Adrenal gland (tissue), 12 donors: ENCODE results near the gene KLHL29. TPM values are rescaled to one million over a fixed set of nuclear protein-coding genes. Genes with fewer than 3 reads are reported as not detected.
A peak's percentile ranks its signal among the peaks of the same experiment; 100 is the strongest.

Experiments
- DNase-seq, 7 donors: peaks; one replicate each; pipeline ENCODE4 v3.0.0-alpha.2; 2019 to 2020
- H3K27ac ChIP-seq, 5 donors: fragments of 200-600 bp; sonication (generic) in 4 of 5; 1 replicate in 3 of 5; 2 replicates in 2 of 5; pipeline versions ENCODE4 v1.5.1 to v1.8.0; 2016 to 2020; ENCODE audit warnings: mild to moderate bottlenecking in 1 of 5
- H3K27me3 ChIP-seq: fragments of 200-600 bp; 2 replicates; pipeline ENCODE4 v1.8.0; 2021
- H3K36me3 ChIP-seq, 2 donors: fragments of 200-600 bp; replicated peaks in 1 of 2; 1 replicate in 1 of 2; 2 replicates in 1 of 2; pipeline versions ENCODE4 v1.5.1 to v1.8.0; 2018 to 2022
- H3K4me1 ChIP-seq, 2 donors: fragments of 200-600 bp; replicated peaks in 1 of 2; 1 replicate in 1 of 2; 2 replicates in 1 of 2; pipeline versions ENCODE4 v1.5.1 to v1.8.0; 2018 to 2021
- H3K4me3 ChIP-seq, 4 donors: fragments of 200-600 bp; sonication (generic) in 3 of 4; one replicate each; pipeline ENCODE4 v1.5.1; 2016 to 2018
- H3K9me3 ChIP-seq, 3 donors: fragments of 200-600 bp; sonication (generic) in 1 of 3; replicated peaks in 1 of 3; 1 replicate in 2 of 3; 2 replicates in 1 of 3; pipeline versions ENCODE4 v1.5.1 to v1.8.0; 2016 to 2021
- CTCF ChIP-seq, 6 experiments: fragments of 450-650 bp in 4 of 6; fragments of 200-600 bp in 2 of 6; sonication (generic) in 1 of 6; IDR thresholded peaks; 1 replicate in 5 of 6; 2 replicates in 1 of 6; pipeline versions ENCODE4 v1.5.1 to v1.8.0; 2016 to 2021; ENCODE audit warnings: antibody characterized with exemption in 6 of 6, mild to moderate bottlenecking in 2 of 6, moderate library complexity in 1 of 6
- POLR2A ChIP-seq, 2 donors: fragments of 450-650 bp; IDR thresholded peaks; one replicate each; pipeline ENCODE4 v1.6.1; 2017; ENCODE audit warnings: antibody characterized with exemption in 2 of 2, mild to moderate bottlenecking in 2 of 2, moderate library complexity in 1 of 2
- WGBS, 4 donors: extraction: QIAGEN DNeasy Blood & Tissue Kit in 2 of 4; methylation state at CpG; one replicate each; pipeline versions ENCODE4 v1.1.5 to v1.1.7; 2013 to 2017; 5-methylcytosine and 5-hydroxymethylcytosine counted together
- intact Hi-C, 2 donors: fragments of 100-400 bp; cut with DNase I; formaldehyde crosslinking; loops; one replicate each; pipeline versions ENCODE4 v1.14.1 to v1.15.0; 2022 to 2023
- polyA plus RNA-seq, 3 donors: library from polyadenylated mRNA; stranded (reverse); fragments of 200-250 nt in 2 of 3; fragments of 350-450 nt in 1 of 3; fragmentation: Illumina TruSeq in 1 of 3; extraction: RNeasy Lipid Tissue Mini Kit (QIAGEN cat#74804) in 1 of 3; gene quantifications; one replicate each; pipeline ENCODE4 v1.2.3, GENCODE V29; 2013 to 2014
- total RNA-seq, 9 donors: library from RNA; depleted of rRNA in 4 of 9; stranded (reverse); fragments of >200 nt in 4 of 9; fragments of 120-200 nt in 1 of 9; fragmentation: NEBNext Ultra II Directional in 1 of 9; extraction: Animal tissue kit (Norgen Biotek cat#: 25700) in 1 of 9; gene quantifications; one replicate each; pipeline versions ENCODE4 v1.1.0 to v1.2.4, GENCODE V29; 2013 to 2023
- donor health status: healthy with polysubstance abuse.
- donor health status: Bipolar disorder and iron deficiency.
- donor health status: DM: yes; HTN: yes; CAD: no.
- donor health status: DM: no; HTN: no; CAD: no.
- donor health status: DM: no; HTN: no; CAD: no.
- donor health status: DM: yes; HTN: yes; CAD: no.

The KLHL29 gene
- total and polyA plus RNA-seq, 12 donors, result 1.9 to 24.5 (median 15.7) TPM

GRCh38 chr2:23586741-23587306 is 201.8 kb downstream of the KLHL29 start:
- no peaks in the 10 kb centered on the region for H3K27me3 ChIP-seq
- H3K36me3 ChIP-seq, result no peaks in the 10 kb centered on the region
- intact Hi-C loops, result no loop called here
- H3K27ac ChIP-seq, result peak overlapping the region in 1 of 5 donors; percentile 69
- WGBS, 4 donors, result 88 to 93% (median 89%) methylated on average over 15 of the region's 15 CpGs
- peaks cover 8 to 21% of the 10 kb centered on the region in 2 donors for H3K4me1 ChIP-seq
- H3K9me3 ChIP-seq, result no peaks in the 10 kb centered on the region
- no peak for TF ChIP-seq POLR2A (IDR thresholded peaks at IDR 0.05)
- TF ChIP-seq CTCF (IDR thresholded peaks at IDR 0.05), result no peak
- DNase-seq, result no peak
- H3K4me3 ChIP-seq, result no peak overlapping the region

- intact Hi-C loops, result no loop called here
- WGBS, 4 donors, result 63 to 70% (median 66%) methylated on average over 13 of the region's 13 CpGs
- Histone ChIP-seq H3K27me3 (no peaks in the 10 kb centered on the region), H3K4me3 (no peak overlapping the region), H3K36me3 (no peaks in the 10 kb centered on the region), H3K27ac (peak overlapping the region in 3 of 5 donors; percentile 25 to 69 (median 53)), H3K4me1 (peaks cover 8 to 21% of the 10 kb centered on the region in 2 donors), H3K9me3 (no peaks in the 10 kb centered on the region)
- TF ChIP-seq POLR2A (IDR thresholded peaks at IDR 0.05) (no peak), CTCF (IDR thresholded peaks at IDR 0.05) (no peak)
- peak in 6 of 7 donors; percentile 33 to 76 (median 52) for DNase-seq
Measured at GRCh38 chr2:23587341-23587880, 202.4 kb downstream of the KLHL29 start.

- no peak overlapping the region for H3K4me3 ChIP-seq
- no peak for TF ChIP-seq CTCF (IDR thresholded peaks at IDR 0.05)
- no peak for TF ChIP-seq POLR2A (IDR thresholded peaks at IDR 0.05)
- H3K4me1 ChIP-seq, result peaks cover 8 to 21% of the 10 kb centered on the region in 2 donors
- WGBS, 4 donors, result 60 to 100% (median 80%) methylated on average over 2 to 4 of the region's 4 CpGs
- no peaks in the 10 kb centered on the region for H3K36me3 ChIP-seq
- no peaks in the 10 kb centered on the region for H3K9me3 ChIP-seq
- H3K27ac ChIP-seq, result peak overlapping the region in 3 of 5 donors; percentile 25 to 69 (median 53)
- peak in 2 of 7 donors; percentile 25 to 37 for DNase-seq
- H3K27me3 ChIP-seq, result no peaks in the 10 kb centered on the region
- intact Hi-C loops, result no loop called here
Measured at GRCh38 chr2:23588106-23588505, 203.1 kb downstream of the KLHL29 start.

GRCh38 chr2:23588508-23589201 is 203.7 kb downstream of the KLHL29 start:
- Histone ChIP-seq H3K27me3 (no peaks in the 10 kb centered on the region), H3K36me3 (no peaks in the 10 kb centered on the region), H3K9me3 (no peaks in the 10 kb centered on the region), H3K27ac (peak overlapping the region in 2 of 5 donors; percentile 53 to 69), H3K4me3 (no peak overlapping the region), H3K4me1 (peaks cover 8 to 21% of the 10 kb centered on the region in 2 donors)
- no peak for TF ChIP-seq CTCF (IDR thresholded peaks at IDR 0.05)
- TF ChIP-seq POLR2A (IDR thresholded peaks at IDR 0.05), result no peak
- WGBS, 4 donors, result 87 to 90% (median 89%) methylated on average over 16 to 18 of the region's 18 CpGs
- no peak for DNase-seq
- intact Hi-C loops, result no loop called here
